Measurements from ENCODE around the gene SNX11. TPM values are rescaled to one million over a fixed set of nuclear protein-coding genes. Genes with fewer than 3 reads are reported as not detected.
A peak's percentile ranks its signal among the peaks of the same experiment; 100 is the strongest.

The SNX11 gene, protein sequence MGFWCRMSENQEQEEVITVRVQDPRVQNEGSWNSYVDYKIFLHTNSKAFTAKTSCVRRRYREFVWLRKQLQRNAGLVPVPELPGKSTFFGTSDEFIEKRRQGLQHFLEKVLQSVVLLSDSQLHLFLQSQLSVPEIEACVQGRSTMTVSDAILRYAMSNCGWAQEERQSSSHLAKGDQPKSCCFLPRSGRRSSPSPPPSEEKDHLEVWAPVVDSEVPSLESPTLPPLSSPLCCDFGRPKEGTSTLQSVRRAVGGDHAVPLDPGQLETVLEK
- 10 to 100 TPM in 3 of 4 donors, under 1 TPM in 1; 0.77 to 20.6 (median 14.8) TPM for total RNA-seq

DNA sequence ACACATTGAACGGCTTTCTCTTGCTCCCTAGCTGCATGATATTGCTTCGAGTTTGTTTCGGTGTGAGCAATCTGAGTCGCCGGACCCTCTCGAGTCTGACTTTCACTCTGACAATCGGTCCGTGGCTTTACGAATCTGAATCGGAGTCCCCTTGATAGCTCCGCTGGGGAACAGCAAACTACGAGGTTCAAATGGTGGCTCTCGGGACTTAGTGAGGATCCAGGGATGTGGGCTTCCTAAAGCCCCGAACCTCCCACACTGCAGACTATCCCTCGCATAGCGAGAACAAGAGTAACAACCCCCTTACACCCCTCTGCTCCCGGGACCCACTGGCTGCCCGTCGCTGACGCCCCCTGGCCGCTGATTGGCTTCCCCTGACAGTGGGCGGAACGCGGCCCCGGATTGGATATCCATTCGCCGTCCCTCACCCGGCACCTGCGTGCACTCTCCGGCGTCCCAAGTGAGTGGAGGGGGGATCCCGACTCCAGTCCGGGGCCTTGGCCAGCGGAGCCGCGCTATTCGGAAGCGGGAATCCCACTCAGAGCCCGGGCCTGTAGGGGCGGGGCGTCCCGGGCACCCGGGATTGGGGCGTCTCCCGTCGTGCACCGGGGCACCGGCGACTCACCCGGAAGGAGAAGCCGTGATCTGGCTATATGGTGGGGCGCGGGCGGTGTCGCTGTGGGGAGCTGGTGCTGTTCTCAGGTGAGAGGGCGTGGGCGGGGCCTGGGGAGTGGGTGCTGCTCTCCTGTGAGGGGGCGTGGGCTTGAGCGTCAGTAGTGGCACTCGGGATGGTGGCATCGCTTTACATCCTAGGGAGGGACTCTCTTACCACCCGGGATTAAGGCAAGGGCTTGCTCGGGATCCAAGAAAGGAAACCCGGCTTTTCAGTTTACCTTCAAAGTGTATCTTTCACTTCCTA lies at the start of gene SNX11:
Gene SNX11 (plus strand): TSS at position 630 of the 919 bp plus-strand sequence. CDS start 4,278 bp downstream, outside the sequence.
- no peaks in the 10 kb centered on the region for H3K9me3 ChIP-seq
- intact Hi-C loops (cut with DNase I; ENCODE audit: low total_unique reads), result no loop called here
- no peaks in the 10 kb centered on the region for H3K27me3 ChIP-seq
- DNase-seq, result peak; percentile 84 to 86
- peak within 1 kb of the TSS; percentile 77 to 95 for H3K4me3 ChIP-seq
- TF ChIP-seq POLR2A (IDR thresholded peaks at IDR 0.05), result peak; percentile 22 to 64
- TF ChIP-seq, protein P1, sequence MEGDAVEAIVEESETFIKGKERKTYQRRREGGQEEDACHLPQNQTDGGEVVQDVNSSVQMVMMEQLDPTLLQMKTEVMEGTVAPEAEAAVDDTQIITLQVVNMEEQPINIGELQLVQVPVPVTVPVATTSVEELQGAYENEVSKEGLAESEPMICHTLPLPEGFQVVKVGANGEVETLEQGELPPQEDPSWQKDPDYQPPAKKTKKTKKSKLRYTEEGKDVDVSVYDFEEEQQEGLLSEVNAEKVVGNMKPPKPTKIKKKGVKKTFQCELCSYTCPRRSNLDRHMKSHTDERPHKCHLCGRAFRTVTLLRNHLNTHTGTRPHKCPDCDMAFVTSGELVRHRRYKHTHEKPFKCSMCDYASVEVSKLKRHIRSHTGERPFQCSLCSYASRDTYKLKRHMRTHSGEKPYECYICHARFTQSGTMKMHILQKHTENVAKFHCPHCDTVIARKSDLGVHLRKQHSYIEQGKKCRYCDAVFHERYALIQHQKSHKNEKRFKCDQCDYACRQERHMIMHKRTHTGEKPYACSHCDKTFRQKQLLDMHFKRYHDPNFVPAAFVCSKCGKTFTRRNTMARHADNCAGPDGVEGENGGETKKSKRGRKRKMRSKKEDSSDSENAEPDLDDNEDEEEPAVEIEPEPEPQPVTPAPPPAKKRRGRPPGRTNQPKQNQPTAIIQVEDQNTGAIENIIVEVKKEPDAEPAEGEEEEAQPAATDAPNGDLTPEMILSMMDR (IDR thresholded peaks at IDR 0.05), result peak; percentile 3 to 7 (median 5)
- H3K4me1 ChIP-seq, result no peaks in the 10 kb centered on the region
- no peaks in the 10 kb centered on the region for H3K36me3 ChIP-seq
- peak within 1 kb of the TSS; percentile 89 to 98 for H3K27ac ChIP-seq

DNA sequence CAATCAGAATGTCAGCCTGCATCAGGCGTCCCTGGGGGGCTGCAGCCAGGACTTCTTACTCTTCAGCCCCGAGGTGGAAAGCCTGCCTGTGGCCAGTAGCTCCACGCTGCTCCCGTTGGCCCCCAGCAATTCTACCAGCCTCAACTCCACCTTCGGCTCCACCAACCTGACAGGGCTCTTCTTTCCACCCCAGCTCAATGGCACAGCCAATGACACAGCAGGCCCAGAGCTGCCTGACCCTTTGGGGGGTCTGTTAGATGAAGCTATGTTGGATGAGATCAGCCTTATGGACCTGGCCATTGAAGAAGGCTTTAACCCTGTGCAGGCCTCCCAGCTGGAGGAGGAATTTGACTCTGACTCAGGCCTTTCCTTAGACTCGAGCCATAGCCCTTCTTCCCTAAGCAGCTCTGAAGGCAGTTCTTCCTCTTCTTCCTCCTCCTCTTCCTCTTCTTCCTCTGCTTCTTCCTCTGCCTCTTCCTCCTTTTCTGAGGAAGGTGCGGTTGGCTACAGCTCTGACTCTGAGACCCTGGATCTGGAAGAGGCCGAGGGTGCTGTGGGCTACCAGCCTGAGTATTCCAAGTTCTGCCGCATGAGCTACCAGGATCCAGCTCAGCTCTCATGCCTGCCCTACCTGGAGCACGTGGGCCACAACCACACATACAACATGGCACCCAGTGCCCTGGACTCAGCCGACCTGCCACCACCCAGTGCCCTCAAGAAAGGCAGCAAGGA lies 49.0 kb upstream of the SNX11 start:
- no peak for DNase-seq
- intact Hi-C loops (cut with DNase I; ENCODE audit: low total_unique reads), result no loop called here
- H3K9me3 ChIP-seq, result no peaks in the 10 kb centered on the region
- no peaks in the 10 kb centered on the region for H3K36me3 ChIP-seq
- TF ChIP-seq, protein P1 (IDR thresholded peaks at IDR 0.05), result no peak
- TF ChIP-seq POLR2A (IDR thresholded peaks at IDR 0.05), result no peak
- H3K27me3 ChIP-seq, result no peaks in the 10 kb centered on the region
- peaks cover 9 to 20% of the 10 kb centered on the region in 2 donors for H3K4me1 ChIP-seq
- no peak overlapping the region for H3K4me3 ChIP-seq
- peak overlapping the region in 1 of 2 donors; percentile 19 for H3K27ac ChIP-seq

DNA sequence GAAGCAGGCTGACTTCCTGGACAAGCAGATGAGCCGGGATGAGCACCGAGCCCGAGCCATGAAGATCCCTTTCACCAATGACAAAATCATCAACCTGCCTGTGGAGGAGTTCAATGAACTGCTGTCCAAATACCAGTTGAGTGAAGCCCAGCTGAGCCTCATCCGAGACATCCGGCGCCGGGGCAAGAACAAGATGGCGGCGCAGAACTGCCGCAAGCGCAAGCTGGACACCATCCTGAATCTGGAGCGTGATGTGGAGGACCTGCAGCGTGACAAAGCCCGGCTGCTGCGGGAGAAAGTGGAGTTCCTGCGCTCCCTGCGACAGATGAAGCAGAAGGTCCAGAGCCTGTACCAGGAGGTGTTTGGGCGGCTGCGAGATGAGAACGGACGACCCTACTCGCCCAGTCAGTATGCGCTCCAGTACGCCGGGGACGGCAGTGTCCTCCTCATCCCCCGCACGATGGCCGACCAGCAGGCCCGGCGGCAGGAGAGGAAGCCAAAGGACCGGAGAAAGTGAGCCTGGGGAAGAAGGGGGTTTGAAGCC lies 48.4 kb upstream of the SNX11 start:
- peak overlapping the region; percentile 19 to 56 for H3K27ac ChIP-seq
- no peaks in the 10 kb centered on the region for H3K36me3 ChIP-seq
- no peak for DNase-seq

DNA sequence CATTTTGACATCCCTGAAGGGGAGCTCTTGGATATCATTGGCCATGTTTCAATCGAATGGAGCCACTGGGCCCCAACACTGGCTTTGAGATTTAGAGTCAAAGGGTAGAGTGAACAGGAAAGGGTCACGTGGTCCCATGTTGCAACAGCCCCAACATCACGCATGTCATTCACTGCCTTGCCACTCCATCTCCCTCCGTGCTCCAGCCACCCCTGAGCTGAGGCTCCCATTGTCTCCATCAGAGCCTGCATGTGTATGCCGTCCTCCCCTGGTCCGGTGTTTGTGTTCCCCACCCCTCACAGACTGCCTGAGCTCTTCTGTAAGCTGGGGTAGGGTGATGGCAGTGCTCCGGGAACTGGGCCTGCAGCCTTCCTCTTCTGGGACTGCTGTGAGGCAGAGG lies 47.3 kb upstream of the SNX11 start:
- DNase-seq, result no peak
- Histone ChIP-seq H3K4me1 (peaks cover 5 to 9% of the 10 kb centered on the region in 2 donors), H3K27ac (peak overlapping the region; percentile 5 to 41), H3K4me3 (no peak overlapping the region), H3K9me3 (no peaks in the 10 kb centered on the region), H3K27me3 (no peaks in the 10 kb centered on the region), H3K36me3 (no peaks in the 10 kb centered on the region)
- intact Hi-C loops (cut with DNase I; ENCODE audit: low total_unique reads), result no loop called here
- TF ChIP-seq, protein P1 (IDR thresholded peaks at IDR 0.05), result no peak
- no peak for TF ChIP-seq POLR2A (IDR thresholded peaks at IDR 0.05)

More for the DNA sequence above, 48.4 kb upstream of the SNX11 start:
- H3K9me3 ChIP-seq, result no peaks in the 10 kb centered on the region
- no peak overlapping the region for H3K4me3 ChIP-seq
- no peaks in the 10 kb centered on the region for H3K27me3 ChIP-seq
- intact Hi-C loops (cut with DNase I; ENCODE audit: low total_unique reads), result no loop called here
- no peak for TF ChIP-seq POLR2A (IDR thresholded peaks at IDR 0.05)
- TF ChIP-seq, protein P1 (IDR thresholded peaks at IDR 0.05), result no peak
- H3K4me1 ChIP-seq, result peaks cover 9 to 15% of the 10 kb centered on the region in 2 donors
